ENCODE data around the gene SRC. TPM values are rescaled to one million over a fixed set of nuclear protein-coding genes. Genes with fewer than 3 reads are reported as not detected.

The SRC gene
- total RNA-seq, 2 donors from 2014 or later: 61.2 to 149 TPM

DNA sequence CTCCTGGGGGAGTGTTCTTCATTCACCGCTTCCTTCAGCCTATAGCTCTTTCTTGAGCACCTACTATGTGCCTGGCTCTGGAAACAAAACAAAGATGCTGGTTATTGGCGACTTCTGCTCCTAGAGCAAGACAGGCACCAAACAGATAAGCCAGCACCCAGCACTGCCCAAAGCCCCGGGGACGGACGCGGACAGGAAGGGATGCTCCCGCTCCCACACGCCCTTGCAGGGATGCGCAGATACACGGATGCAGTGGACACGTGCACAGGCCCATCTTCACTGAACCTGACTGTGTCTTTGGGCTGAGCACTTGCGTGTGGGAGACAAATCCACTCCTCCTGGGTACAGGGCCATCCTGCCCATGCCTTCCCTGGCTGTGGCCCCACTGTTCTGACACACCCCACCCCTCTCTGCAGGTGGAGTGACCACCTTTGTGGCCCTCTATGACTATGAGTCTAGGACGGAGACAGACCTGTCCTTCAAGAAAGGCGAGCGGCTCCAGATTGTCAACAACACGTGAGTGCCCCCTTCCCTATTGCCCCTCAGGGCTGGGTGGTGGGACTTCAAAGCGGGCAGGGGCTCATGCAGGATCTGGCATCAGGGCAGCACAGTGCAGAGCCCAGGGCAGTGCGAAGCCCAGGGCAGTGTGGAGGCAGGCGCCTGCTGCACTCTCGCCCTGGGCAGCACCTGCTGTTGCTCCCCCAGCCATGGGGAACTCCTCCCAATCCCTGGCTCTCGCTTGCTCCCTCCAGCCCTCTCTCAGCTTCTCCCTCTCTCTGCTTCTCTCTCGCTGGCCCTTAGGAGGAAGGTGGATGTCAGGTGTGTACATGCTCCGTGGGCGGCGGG lies 39.9 kb downstream of the SRC start:
- no peaks in the 10 kb centered on the region for H3K36me3 ChIP-seq
- no peak overlapping the region for H3K4me3 ChIP-seq
- H3K27me3 ChIP-seq (replicated peaks; ENCODE audit: insufficient read depth): no peaks in the 10 kb centered on the region
- H3K9me3 ChIP-seq: no peaks in the 10 kb centered on the region
- no peak overlapping the region for H3K27ac ChIP-seq
- intact Hi-C loops (cut with DNase I): loop anchor here (2.0 to 10.0 kb wide), 2 partner anchors 103 to 191 kb away; no protein-coding TSS in a partner anchor
- H3K4me1 ChIP-seq (replicated peaks): no peaks in the 10 kb centered on the region
- WGBS: 88% methylated on average over 25 of the region's 25 CpGs
- no peak for DNase-seq (ENCODE audit: low spot score)
- TF ChIP-seq POLR2A (IDR thresholded peaks at IDR 0.05): no peak
- TF ChIP-seq, protein P1, sequence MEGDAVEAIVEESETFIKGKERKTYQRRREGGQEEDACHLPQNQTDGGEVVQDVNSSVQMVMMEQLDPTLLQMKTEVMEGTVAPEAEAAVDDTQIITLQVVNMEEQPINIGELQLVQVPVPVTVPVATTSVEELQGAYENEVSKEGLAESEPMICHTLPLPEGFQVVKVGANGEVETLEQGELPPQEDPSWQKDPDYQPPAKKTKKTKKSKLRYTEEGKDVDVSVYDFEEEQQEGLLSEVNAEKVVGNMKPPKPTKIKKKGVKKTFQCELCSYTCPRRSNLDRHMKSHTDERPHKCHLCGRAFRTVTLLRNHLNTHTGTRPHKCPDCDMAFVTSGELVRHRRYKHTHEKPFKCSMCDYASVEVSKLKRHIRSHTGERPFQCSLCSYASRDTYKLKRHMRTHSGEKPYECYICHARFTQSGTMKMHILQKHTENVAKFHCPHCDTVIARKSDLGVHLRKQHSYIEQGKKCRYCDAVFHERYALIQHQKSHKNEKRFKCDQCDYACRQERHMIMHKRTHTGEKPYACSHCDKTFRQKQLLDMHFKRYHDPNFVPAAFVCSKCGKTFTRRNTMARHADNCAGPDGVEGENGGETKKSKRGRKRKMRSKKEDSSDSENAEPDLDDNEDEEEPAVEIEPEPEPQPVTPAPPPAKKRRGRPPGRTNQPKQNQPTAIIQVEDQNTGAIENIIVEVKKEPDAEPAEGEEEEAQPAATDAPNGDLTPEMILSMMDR (IDR thresholded peaks at IDR 0.05): no peak
- TF ChIP-seq POLR2AphosphoS5 (IDR thresholded peaks at IDR 0.05): no peak

DNA sequence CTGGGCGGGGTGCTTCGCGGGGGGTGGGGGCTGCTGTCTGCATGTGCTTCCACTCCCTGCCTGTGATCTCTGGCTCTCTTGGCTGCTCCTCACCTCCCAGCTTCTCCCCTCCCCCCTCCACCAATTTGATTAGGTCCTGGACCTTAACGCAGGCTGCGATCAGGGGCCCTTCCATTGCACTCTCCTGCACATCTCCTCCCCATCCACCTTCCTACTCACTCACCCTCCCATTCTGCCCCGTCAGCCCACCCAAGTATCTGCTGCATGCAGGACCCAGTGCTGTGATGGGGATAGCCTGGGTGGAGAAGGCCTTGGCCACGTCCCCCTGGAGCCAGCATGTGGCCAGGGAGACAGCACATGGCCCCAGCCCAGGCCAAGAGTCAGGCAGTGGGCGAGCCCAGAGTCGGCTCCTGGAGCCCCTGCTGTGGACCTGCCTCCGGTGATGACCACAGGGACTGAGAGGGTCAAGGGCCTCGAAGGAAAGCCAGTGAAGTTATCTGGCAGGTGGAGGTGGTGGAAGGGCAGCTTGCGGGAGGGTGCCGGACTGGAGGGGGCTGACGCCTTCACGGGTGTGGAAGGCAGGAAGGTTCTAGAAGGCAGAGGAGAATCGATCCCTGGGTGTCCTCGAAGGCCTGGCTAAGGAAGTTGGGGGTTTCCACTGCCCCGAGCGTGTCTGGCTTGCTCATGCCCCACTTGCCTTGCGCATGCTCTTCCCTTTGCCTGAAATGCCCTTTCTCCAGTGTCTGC lies 40.7 kb downstream of the SRC start:
- H3K27me3 ChIP-seq (replicated peaks; ENCODE audit: insufficient read depth): no peaks in the 10 kb centered on the region
- TF ChIP-seq POLR2A (IDR thresholded peaks at IDR 0.05): no peak
- TF ChIP-seq, protein P1 (IDR thresholded peaks at IDR 0.05): no peak
- TF ChIP-seq POLR2AphosphoS5 (IDR thresholded peaks at IDR 0.05): no peak
- no peaks in the 10 kb centered on the region for H3K9me3 ChIP-seq
- no peaks in the 10 kb centered on the region for H3K36me3 ChIP-seq
- H3K4me3 ChIP-seq: no peak overlapping the region
- no peak for DNase-seq (ENCODE audit: low spot score)
- WGBS: 85% methylated on average over 20 of the region's 20 CpGs
- intact Hi-C loops (cut with DNase I): loop anchor here (10.0 kb wide), 1 partner anchor 192 kb away; no protein-coding TSS in a partner anchor
- no peak overlapping the region for H3K27ac ChIP-seq
- H3K4me1 ChIP-seq (replicated peaks): no peaks in the 10 kb centered on the region

DNA sequence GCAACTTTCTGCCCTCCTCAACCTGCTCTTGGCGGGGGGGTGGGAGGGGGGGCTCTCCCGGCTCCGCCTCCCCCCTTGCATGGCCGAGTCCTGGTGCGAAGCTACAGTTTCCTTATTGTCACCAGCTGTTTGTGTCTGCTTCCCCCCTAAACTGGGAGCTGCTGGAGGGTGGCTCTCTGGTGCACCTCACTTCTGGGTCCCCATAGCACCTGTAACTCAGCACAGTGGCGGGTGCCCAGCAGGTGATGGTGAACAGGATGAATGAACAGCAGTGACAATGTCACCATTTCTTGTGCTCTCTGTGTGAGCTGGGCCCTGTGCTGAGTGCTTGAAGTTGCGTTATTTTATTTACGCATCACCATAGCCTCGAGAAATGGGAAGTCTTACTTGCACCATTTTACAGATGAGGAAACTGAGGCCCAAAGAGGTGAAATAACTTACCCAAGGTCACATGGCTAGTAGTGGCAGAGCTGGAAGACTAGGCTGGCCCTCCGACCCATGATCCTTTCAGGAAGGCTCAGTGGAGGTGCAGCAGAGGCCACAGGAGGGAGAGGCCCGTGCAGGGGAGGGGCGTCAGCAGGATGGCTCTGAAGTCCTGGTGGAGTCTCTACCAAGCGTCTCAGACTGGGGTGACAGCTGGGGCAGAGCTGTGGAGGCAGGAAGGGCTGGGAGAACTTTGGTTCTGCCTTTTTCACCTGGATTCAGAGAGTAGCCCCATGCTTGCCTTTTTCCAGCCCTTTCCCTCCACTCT lies 41.8 kb downstream of the SRC start:
- no peak for TF ChIP-seq POLR2A (IDR thresholded peaks at IDR 0.05)
- Histone ChIP-seq H3K36me3 (no peaks in the 10 kb centered on the region), H3K9me3 (no peaks in the 10 kb centered on the region), H3K4me3 (no peak overlapping the region), H3K27me3 (replicated peaks; ENCODE audit: insufficient read depth) (no peaks in the 10 kb centered on the region), H3K4me1 (replicated peaks) (no peaks in the 10 kb centered on the region), H3K27ac (no peak overlapping the region)
- WGBS: 84% methylated on average over 13 of the region's 13 CpGs
- DNase-seq (ENCODE audit: low spot score): no peak
- intact Hi-C loops (cut with DNase I): loop anchor here (10.0 kb wide), 1 partner anchor 193 kb away; no protein-coding TSS in a partner anchor

DNA sequence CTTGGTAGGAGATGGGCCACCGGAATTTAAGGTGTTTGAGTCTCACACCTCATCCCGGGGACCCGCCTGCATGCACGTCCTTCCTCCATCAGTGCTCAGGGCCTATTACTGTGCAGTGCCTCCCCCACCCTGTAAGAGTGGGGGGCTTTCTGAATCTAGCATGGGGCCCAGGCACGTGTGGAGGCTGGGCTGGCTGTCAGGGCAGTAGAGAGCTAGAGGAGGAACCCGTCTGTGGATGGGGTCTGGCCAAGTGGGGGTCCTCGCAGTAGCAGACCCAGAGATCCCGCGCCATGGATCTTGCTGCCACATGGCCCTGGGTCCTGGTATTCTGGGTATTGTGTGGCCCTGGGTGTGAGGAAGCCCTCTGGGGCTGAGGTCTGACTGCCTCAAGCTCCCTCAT lies 42.9 kb downstream of the SRC start:
- Histone ChIP-seq H3K36me3 (no peaks in the 10 kb centered on the region), H3K4me3 (no peak overlapping the region), H3K27me3 (replicated peaks; ENCODE audit: insufficient read depth) (no peaks in the 10 kb centered on the region), H3K9me3 (no peaks in the 10 kb centered on the region), H3K27ac (no peak overlapping the region), H3K4me1 (replicated peaks) (no peaks in the 10 kb centered on the region)
- intact Hi-C loops (cut with DNase I): loop anchor here (10.0 kb wide), 1 partner anchor 194 kb away; no protein-coding TSS in a partner anchor
- 77% methylated on average over 9 of the region's 9 CpGs for WGBS
- DNase-seq (ENCODE audit: low spot score): no peak
- TF ChIP-seq POLR2A (IDR thresholded peaks at IDR 0.05): no peak

DNA sequence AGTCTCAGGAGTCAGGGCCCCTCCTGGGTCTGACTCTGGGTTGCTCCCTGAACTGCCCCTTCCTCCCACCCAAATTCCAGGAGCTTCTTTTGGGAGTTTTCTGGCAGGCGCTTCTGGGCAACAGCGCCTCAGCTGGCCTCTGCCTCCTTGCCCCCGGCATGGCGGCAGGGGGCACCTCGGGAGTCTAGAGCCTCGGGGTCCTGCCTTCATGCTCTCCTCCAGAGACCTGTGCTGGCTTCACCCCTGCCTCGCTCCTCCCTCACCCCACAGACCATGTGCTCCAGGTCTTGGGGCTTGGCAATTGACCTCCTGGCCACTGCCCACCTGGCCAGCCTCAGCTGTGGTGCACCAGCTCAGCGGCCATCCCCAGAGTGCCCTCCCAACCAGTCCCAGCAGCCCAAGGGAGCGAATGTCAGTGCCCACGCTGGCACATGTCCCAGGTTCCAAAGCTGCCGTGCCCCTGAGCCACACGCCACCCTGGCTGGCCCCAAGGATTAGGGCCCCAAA lies 43.4 kb downstream of the SRC start:
- H3K36me3 ChIP-seq: no peaks in the 10 kb centered on the region
- TF ChIP-seq, protein P1 (IDR thresholded peaks at IDR 0.05): no peak
- no peak for TF ChIP-seq POLR2AphosphoS5 (IDR thresholded peaks at IDR 0.05)
- no peak for TF ChIP-seq POLR2A (IDR thresholded peaks at IDR 0.05)
- no peak for DNase-seq (ENCODE audit: low spot score)

More for the DNA sequence above, 43.4 kb downstream of the SRC start:
- Histone ChIP-seq H3K4me3 (no peak overlapping the region), H3K27me3 (replicated peaks; ENCODE audit: insufficient read depth) (no peaks in the 10 kb centered on the region), H3K27ac (no peak overlapping the region), H3K4me1 (replicated peaks) (no peaks in the 10 kb centered on the region), H3K9me3 (no peaks in the 10 kb centered on the region)
- 88% methylated on average over 12 of the region's 12 CpGs for WGBS
- intact Hi-C loops (cut with DNase I): loop anchor here (10.0 kb wide), 1 partner anchor 194 kb away; no protein-coding TSS in a partner anchor

Measured in prostate gland (tissue), 2 donors.